Measurements from ENCODE around the gene PRDM12.

PRDM12 gene

GRCh38 chr9:130689937-130690700 lies 25.7 kb downstream of the PRDM12 start:
- no peak overlapping the region for H3K4ac ChIP-seq (ENCODE audit: low read depth, low read length)
- no peak overlapping the region for H4K91ac ChIP-seq (ENCODE audit: low read depth, low read length)
- no peak overlapping the region for H3K27ac ChIP-seq (ENCODE audit: low read depth, low read length)
- peaks cover 6% of the 10 kb centered on the region for H3K79me2 ChIP-seq (ENCODE audit: control insufficient read depth, insufficient read depth, low read length, poor library complexity)
- H2BK5ac ChIP-seq (ENCODE audit: low read depth, low read length, poor library complexity), result no peak overlapping the region
- H4K8ac ChIP-seq (ENCODE audit: low read depth, low read length), result no peak overlapping the region
- no peak overlapping the region for H3K23ac ChIP-seq (ENCODE audit: low read length)
- H3K14ac ChIP-seq (ENCODE audit: low read length), result no peak overlapping the region
- H3K79me1 ChIP-seq (ENCODE audit: low read length), result peaks cover 3% of the 10 kb centered on the region
- no peak overlapping the region for H3K9ac ChIP-seq (ENCODE audit: low read length)
- no peaks in the 10 kb centered on the region for H3K36me3 ChIP-seq (ENCODE audit: control insufficient read depth in 1 of 2, insufficient read depth in 2 of 2, low read length in 2 of 2)
- no peak overlapping the region for H2BK120ac ChIP-seq (ENCODE audit: insufficient read depth, low read length, poor library complexity)
- no peak overlapping the region for H3K18ac ChIP-seq (ENCODE audit: low read length)
- peaks cover 0 to 7% of the 10 kb centered on the region in 2 experiments for H3K4me1 ChIP-seq (ENCODE audit: control insufficient read depth in 1 of 2, insufficient read depth in 2 of 2, low read length in 2 of 2)
- no peak overlapping the region for H2AK5ac ChIP-seq (ENCODE audit: low read length)
- peaks cover 2% of the 10 kb centered on the region for H3K9me3 ChIP-seq (ENCODE audit: insufficient read depth, low read depth, low read length)
- H2AFZ ChIP-seq (ENCODE audit: insufficient read depth, low read length, poor library complexity), result no peak overlapping the region
- no peak overlapping the region for H3K4me2 ChIP-seq (ENCODE audit: low read length)
- H3K4me3 ChIP-seq (ENCODE audit: low read depth, low read length), result no peak overlapping the region
- H3K27me3 ChIP-seq (ENCODE audit: insufficient read depth, low read length), result no peaks in the 10 kb centered on the region
- no peak overlapping the region for H4K12ac ChIP-seq (ENCODE audit: low read depth, low read length)
- DNase-seq, result peak in 1 of 2 donors; percentile 61
- WGBS (ENCODE audit: extremely low coverage, insufficient coverage, insufficient read length), result no CpG with 5 or more reads among the region's 15 CpGs
- H2BK12ac ChIP-seq (ENCODE audit: low read length), result no peak overlapping the region

GRCh38 chr9:130692321-130692720 lies 27.9 kb downstream of the PRDM12 start:
- Histone ChIP-seq H2BK5ac (ENCODE audit: low read depth, low read length, poor library complexity) (no peak overlapping the region), H3K14ac (ENCODE audit: low read length) (peak overlapping the region; percentile 26), H3K9me3 (ENCODE audit: insufficient read depth, low read depth, low read length) (no peaks in the 10 kb centered on the region), H3K4me2 (ENCODE audit: low read length) (peak overlapping the region; percentile 80), H3K9ac (ENCODE audit: low read length) (no peak overlapping the region), H3K23ac (ENCODE audit: low read length) (no peak overlapping the region), H3K36me3 (ENCODE audit: control insufficient read depth in 1 of 2, insufficient read depth in 2 of 2, low read length in 2 of 2) (peaks cover 4 to 11% of the 10 kb centered on the region in 2 experiments), H3K4ac (ENCODE audit: low read depth, low read length) (no peak overlapping the region), H2BK12ac (ENCODE audit: low read length) (no peak overlapping the region), H4K8ac (ENCODE audit: low read depth, low read length) (peak overlapping the region; percentile 25), H3K79me1 (ENCODE audit: low read length) (peaks cover 3% of the 10 kb centered on the region), H3K27me3 (ENCODE audit: insufficient read depth, low read length) (no peaks in the 10 kb centered on the region), H2AK5ac (ENCODE audit: low read length) (no peak overlapping the region), H3K4me1 (ENCODE audit: control insufficient read depth in 1 of 2, insufficient read depth in 2 of 2, low read length in 2 of 2) (peaks cover 0 to 7% of the 10 kb centered on the region in 2 experiments), H2AFZ (ENCODE audit: insufficient read depth, low read length, poor library complexity) (peak overlapping the region; percentile 19), H3K18ac (ENCODE audit: low read length) (peak overlapping the region; percentile 30), H3K79me2 (ENCODE audit: control insufficient read depth, insufficient read depth, low read length, poor library complexity) (peaks cover 6% of the 10 kb centered on the region), H3K4me3 (ENCODE audit: low read depth, low read length) (no peak overlapping the region), H3K27ac (ENCODE audit: low read depth, low read length) (no peak overlapping the region), H2BK120ac (ENCODE audit: insufficient read depth, low read length, poor library complexity) (no peak overlapping the region), H4K91ac (ENCODE audit: low read depth, low read length) (no peak overlapping the region), H4K12ac (ENCODE audit: low read depth, low read length) (peak overlapping the region; percentile 74)
- peak in 1 of 2 donors; percentile 64 for DNase-seq
- WGBS (ENCODE audit: extremely low coverage, insufficient coverage, insufficient read length), result no CpG with 5 or more reads among the region's 25 CpGs

- H3K9me3 ChIP-seq (ENCODE audit: insufficient read depth, low read depth, low read length), result no peaks in the 10 kb centered on the region
- no peak overlapping the region for H3K23ac ChIP-seq (ENCODE audit: low read length)
- H3K4me3 ChIP-seq (ENCODE audit: low read depth, low read length), result no peak overlapping the region
- peak overlapping the region; percentile 80 for H3K4me2 ChIP-seq (ENCODE audit: low read length)
- peaks cover 6 to 15% of the 10 kb centered on the region in 2 experiments for H3K36me3 ChIP-seq (ENCODE audit: control insufficient read depth in 1 of 2, insufficient read depth in 2 of 2, low read length in 2 of 2)
- no peak overlapping the region for H3K27ac ChIP-seq (ENCODE audit: low read depth, low read length)
- H4K8ac ChIP-seq (ENCODE audit: low read depth, low read length), result peak overlapping the region; percentile 76
- no peak overlapping the region for H2BK12ac ChIP-seq (ENCODE audit: low read length)
- H3K18ac ChIP-seq (ENCODE audit: low read length), result no peak overlapping the region
- H3K79me2 ChIP-seq (ENCODE audit: control insufficient read depth, insufficient read depth, low read length, poor library complexity), result peaks cover 6% of the 10 kb centered on the region
- no peaks in the 10 kb centered on the region for H3K27me3 ChIP-seq (ENCODE audit: insufficient read depth, low read length)
- peak overlapping the region; percentile 85 for H2AFZ ChIP-seq (ENCODE audit: insufficient read depth, low read length, poor library complexity)
- no peak overlapping the region for H3K14ac ChIP-seq (ENCODE audit: low read length)
- H4K12ac ChIP-seq (ENCODE audit: low read depth, low read length), result no peak overlapping the region
- H3K79me1 ChIP-seq (ENCODE audit: low read length), result peaks cover 3% of the 10 kb centered on the region
- H3K4me1 ChIP-seq (ENCODE audit: control insufficient read depth in 1 of 2, insufficient read depth in 2 of 2, low read length in 2 of 2), result peaks cover 2 to 8% of the 10 kb centered on the region in 2 experiments
- no peak overlapping the region for H3K4ac ChIP-seq (ENCODE audit: low read depth, low read length)
- no peak overlapping the region for H2AK5ac ChIP-seq (ENCODE audit: low read length)
- H2BK120ac ChIP-seq (ENCODE audit: insufficient read depth, low read length, poor library complexity), result no peak overlapping the region
- no peak for DNase-seq
- peak overlapping the region; percentile 33 for H4K91ac ChIP-seq (ENCODE audit: low read depth, low read length)
- no peak overlapping the region for H2BK5ac ChIP-seq (ENCODE audit: low read depth, low read length, poor library complexity)
- WGBS (ENCODE audit: extremely low coverage, insufficient coverage, insufficient read length), result no CpG with 5 or more reads among the region's 8 CpGs
- H3K9ac ChIP-seq (ENCODE audit: low read length), result peak overlapping the region; percentile 62
Measured at GRCh38 chr9:130693101-130693425, 28.7 kb downstream of the PRDM12 start.

- no peak within 1 kb of the TSS for H2BK120ac ChIP-seq (ENCODE audit: insufficient read depth, low read length, poor library complexity)
- H3K9ac ChIP-seq (ENCODE audit: low read length), result peak within 1 kb of the TSS; percentile 87
- H4K12ac ChIP-seq (ENCODE audit: low read depth, low read length), result peak within 1 kb of the TSS; percentile 24
- H3K79me2 ChIP-seq (ENCODE audit: control insufficient read depth, insufficient read depth, low read length, poor library complexity), result peaks cover 6% of the 10 kb centered on the region
- peak within 1 kb of the TSS; percentile 76 for H4K8ac ChIP-seq (ENCODE audit: low read depth, low read length)
- peak within 1 kb of the TSS; percentile 38 for H3K18ac ChIP-seq (ENCODE audit: low read length)
- H3K4me3 ChIP-seq (ENCODE audit: low read depth, low read length), result peak within 1 kb of the TSS; percentile 87
- peaks cover 3% of the 10 kb centered on the region for H3K79me1 ChIP-seq (ENCODE audit: low read length)
- H2BK12ac ChIP-seq (ENCODE audit: low read length), result no peak within 1 kb of the TSS
- peak within 1 kb of the TSS; percentile 60 for H3K14ac ChIP-seq (ENCODE audit: low read length)
- peak within 1 kb of the TSS; percentile 33 for H4K91ac ChIP-seq (ENCODE audit: low read depth, low read length)
- H3K36me3 ChIP-seq (ENCODE audit: control insufficient read depth in 1 of 2, insufficient read depth in 2 of 2, low read length in 2 of 2), result peaks cover 8 to 18% of the 10 kb centered on the region in 2 experiments
- no peak within 1 kb of the TSS for H2AK5ac ChIP-seq (ENCODE audit: low read length)
- H3K4me2 ChIP-seq (ENCODE audit: low read length), result peak within 1 kb of the TSS; percentile 80
- peaks cover 7 to 13% of the 10 kb centered on the region in 2 experiments for H3K4me1 ChIP-seq (ENCODE audit: control insufficient read depth in 1 of 2, insufficient read depth in 2 of 2, low read length in 2 of 2)
- peak; percentile 97 to 98 for DNase-seq
- H2AFZ ChIP-seq (ENCODE audit: insufficient read depth, low read length, poor library complexity), result peak within 1 kb of the TSS; percentile 85
- WGBS (ENCODE audit: extremely low coverage, insufficient coverage, insufficient read length), result no CpG with 5 or more reads among the region's 40 CpGs
- H3K4ac ChIP-seq (ENCODE audit: low read depth, low read length), result peak within 1 kb of the TSS; percentile 71
- H3K27ac ChIP-seq (ENCODE audit: low read depth, low read length), result no peak within 1 kb of the TSS
- no peaks in the 10 kb centered on the region for H3K27me3 ChIP-seq (ENCODE audit: insufficient read depth, low read length)
- peak within 1 kb of the TSS; percentile 18 for H2BK5ac ChIP-seq (ENCODE audit: low read depth, low read length, poor library complexity)
- H3K23ac ChIP-seq (ENCODE audit: low read length), result no peak within 1 kb of the TSS
- H3K9me3 ChIP-seq (ENCODE audit: insufficient read depth, low read depth, low read length), result no peaks in the 10 kb centered on the region
Measured at GRCh38 chr9:130693426-130694191, 29.2 kb downstream of the PRDM12 start, which contains the start of gene EXOSC2. TSS of gene EXOSC2 (plus strand) at chr9:130693780. CDS start at chr9:130693792, 12 bp downstream.

Data from trophoblast cell (in vitro differentiated cells and primary cell).